CD4-positive, alpha-beta T cell treated with Interleukin-15 for 1 hour (primary cell): ENCODE results near the gene RPL7A.
"Not testable (repeated sequence)": the region's sequence is repeated elsewhere in the genome, so short reads cannot be mapped to it uniquely, and the experiment has no call there.

Experiments used
- DNase-seq: peaks from one replicate; pipeline ENCODE4 v3.0.0-alpha.2; 2020

RPL7A gene

DNA sequence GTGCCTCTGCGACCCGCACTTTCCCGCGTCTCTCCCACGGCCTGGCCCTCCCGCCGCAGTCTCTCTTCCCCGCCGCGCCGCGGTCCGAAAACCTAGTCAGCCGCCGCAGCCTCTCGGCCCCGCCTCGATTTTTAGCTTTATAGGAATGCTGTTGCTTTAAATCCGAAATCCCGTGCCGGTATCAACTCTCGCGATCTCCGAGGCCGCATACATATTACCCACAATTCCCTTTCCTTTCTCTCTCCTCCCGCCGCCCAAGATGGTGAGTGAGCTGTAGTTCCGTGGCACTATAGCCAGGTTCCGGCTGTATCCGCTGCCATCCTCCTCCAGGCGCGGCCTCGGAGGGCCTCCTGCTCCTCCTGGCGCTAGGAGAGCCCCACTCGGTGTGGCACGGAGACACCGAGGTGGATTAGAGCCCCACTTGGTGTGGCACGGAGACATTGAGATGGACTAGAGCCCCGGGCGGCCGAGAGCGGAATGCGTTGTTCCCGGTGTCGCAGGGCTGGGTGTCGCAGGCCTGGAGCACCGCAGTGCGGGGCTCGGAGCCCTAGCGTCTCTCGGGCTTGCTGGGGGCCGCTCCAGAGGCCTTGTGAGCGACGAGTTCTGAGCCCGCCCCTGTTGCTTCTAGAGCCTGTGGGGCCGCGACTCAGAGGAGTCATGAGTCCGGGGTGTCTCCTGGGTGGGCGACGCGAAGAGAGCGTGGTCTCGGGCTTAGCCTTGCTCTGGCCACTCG, at the start of gene RPL7A, which contains the start of gene MED22:
RPL7A (plus strand) TSS at position 234 of the 733 bp plus-strand sequence; CDS start at position 260, 26 bp downstream.
MED22 (minus strand) TSS at position 147 of the 733 bp plus-strand sequence. CDS start 1,469 bp downstream, outside the sequence.
- DNase-seq: peak; percentile 94

DNA sequence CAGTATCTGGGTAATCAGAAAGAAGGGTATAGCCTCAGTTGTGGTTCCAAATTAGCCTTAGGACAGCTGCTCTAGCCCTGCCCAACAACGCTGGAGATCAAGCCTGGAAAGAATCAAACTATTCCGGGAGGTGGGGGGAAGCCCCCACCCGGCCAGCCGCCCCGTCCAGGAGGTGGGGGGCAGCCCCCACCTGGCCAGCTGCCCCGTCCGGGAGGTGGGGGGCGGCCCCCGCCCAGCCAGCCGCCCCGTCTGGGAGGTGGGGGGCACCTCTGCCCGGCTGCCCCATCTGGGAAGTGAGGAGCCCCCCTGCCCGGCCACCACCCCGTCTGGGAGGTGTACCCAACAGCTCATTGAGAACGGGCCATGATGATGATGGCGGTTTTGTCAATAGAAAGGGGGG, 48.0 kb upstream of the RPL7A start:
- DNase-seq: not testable (repeated sequence)

DNA sequence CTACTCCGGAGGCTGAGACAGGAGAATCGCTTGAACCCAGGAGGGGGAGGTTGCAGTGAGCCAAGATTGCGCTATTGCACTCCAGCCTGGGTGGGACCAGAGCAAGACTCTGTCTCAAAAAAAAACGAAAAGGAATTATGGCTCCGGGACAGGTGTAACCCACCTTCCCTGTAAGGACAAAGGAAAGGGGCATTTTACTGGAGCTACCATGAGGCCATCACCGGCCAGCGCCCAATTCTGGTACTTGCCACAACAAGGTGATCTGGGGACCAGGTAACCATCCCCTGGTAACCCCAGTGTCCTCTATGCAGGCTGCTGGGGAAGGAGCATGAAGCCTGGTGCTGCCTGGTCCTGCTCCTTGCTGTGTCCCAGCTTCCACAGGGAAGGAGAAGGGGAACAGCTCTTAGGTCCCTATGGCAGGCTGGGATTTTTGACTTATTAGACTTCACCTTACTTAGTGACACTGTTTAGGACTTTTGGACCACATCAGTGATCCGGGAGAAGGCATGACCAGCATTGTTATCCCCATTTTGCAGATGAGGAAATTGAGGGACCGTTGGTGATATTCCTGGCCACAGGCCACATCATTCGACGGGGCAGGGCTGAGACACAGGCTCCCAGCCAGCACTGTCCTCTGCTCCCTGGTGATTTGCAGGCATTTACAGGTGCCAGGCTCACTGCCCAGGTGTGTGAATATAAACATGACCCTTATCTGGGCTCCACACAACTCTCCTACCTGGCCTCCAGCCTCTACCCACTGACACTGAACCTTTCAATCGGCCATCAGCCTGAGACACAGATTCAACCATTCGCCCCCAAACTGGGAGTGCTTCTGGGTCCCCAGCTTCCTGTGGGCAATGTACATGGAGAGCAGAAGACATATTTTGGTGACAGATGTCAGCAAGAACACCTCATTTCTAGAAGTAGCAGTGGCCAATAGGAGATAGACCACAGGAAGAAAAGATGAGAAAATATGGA, 46.5 kb upstream of the RPL7A start:
- DNase-seq: no peak

DNA sequence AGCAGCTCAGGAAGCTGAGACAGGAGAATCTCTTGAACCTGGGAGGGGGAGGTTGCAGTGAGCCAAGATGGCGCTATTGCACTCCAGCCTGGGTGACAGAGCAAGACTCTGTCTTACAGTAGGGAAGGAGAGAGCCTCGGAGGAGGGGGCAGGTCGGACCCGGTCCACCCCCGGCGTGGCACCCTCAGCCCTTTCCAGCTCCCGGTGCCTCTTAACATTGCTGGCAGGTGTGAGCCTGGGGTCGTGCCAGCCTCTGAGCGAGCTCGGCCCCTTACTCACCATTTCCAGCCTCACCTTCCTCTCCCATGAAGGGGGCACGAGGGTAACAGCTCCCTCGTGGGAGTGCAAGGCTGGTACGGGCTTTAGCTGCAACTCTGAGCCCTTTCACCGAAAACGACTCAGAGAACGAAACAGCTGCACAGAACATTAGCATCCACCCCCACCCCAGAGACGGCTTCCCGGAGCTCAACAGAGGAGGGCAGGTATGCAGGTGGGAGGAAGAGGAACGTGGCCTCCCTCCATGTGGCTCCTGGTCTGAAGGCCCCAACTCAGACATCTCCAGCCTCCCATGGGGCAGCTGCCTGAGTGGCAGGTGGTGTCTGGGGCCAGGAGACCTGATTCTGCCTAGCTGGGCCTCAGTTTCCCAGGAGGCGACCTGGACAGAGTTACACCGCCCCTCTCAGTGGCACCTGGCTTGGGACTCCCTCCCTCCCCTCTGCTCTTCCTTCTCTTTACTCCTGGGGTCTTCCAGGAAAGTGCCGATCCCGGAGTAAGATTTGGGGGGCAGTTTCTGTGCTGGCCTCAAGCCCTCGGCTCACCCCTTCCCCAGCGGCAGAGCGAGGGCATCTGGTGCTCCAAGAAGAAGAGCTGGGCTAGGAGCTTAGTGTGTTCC, 44.5 kb upstream of the RPL7A start:
- DNase-seq: no peak

DNA sequence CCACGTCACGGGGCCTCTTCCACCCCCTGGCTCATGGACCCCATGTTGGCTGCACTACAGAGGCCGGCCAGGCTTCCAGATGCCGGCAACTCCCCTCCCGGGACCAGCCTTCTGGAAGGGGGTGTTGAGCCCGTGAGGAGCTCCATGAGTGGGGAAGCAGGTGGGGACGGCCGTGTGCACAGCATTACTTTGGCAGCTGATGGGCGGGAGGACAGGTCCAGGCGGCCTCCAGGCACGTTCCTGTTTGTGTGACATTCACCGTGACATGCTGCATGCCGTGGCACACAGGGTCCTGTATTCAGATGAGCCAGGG, 43.9 kb upstream of the RPL7A start:
- no peak for DNase-seq

DNA sequence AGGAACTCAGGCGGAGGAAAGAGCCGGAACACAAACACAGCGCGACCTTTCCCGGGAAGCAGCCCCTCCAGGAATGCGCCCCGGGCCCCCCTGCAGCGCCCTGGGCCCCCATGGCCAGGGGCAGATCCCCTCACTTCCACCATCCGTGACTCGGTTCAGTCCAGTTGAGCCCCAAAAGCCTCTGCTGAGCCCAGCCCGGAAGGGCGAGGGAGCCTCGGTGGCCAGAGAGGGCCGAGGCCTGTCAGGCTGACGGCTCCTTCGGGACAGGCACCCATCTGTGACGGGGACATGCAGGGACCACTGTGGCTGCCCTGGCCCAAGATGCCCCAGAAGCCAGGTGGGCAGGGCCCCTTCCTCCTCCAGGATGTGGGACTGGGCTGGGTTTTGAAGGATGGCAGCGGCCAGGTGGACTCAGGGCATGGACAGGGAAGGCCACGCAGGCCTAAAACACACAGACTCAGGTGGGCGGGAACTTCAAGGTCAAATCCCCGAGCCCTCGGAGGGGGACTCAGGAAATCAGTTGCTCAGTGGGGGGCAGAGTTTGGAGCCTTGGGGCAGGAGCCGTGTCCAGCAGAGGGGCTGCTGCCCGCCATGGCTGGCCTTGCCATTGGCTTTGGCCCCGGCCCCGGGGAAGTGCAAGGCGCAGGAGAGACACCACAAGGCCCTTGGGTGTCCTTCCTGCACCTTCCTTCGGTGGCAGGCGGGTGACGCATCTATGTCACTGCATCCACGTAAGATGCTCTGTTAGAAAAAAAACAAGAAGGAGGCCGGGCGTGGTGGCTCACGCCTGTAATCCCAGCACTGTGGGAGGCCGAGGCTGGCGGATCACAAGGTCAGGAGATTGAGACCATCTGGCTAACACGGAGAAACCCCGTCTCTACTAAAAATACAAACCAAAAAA, 43.3 kb upstream of the RPL7A start:
- DNase-seq: no peak

DNA sequence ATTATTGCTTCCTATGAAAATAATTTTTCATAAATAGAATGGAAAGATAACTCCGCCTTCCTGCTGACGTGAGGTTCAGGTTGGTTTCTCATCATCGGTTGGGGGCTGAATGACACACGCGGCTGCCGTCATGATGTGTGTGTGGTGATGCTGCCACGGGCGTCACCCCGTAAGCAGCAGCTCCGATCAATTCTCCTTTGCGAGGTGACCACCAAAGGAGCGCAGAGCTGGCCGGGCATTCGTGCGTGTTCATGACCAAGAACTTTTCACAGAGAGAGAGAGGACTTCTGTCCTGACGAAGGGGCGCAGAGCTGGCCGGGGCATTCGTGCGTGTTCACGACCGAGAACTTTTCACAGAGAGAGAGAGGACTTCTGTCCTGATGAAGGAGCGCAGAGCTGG, 42.3 kb upstream of the RPL7A start:
- DNase-seq: no peak

DNA sequence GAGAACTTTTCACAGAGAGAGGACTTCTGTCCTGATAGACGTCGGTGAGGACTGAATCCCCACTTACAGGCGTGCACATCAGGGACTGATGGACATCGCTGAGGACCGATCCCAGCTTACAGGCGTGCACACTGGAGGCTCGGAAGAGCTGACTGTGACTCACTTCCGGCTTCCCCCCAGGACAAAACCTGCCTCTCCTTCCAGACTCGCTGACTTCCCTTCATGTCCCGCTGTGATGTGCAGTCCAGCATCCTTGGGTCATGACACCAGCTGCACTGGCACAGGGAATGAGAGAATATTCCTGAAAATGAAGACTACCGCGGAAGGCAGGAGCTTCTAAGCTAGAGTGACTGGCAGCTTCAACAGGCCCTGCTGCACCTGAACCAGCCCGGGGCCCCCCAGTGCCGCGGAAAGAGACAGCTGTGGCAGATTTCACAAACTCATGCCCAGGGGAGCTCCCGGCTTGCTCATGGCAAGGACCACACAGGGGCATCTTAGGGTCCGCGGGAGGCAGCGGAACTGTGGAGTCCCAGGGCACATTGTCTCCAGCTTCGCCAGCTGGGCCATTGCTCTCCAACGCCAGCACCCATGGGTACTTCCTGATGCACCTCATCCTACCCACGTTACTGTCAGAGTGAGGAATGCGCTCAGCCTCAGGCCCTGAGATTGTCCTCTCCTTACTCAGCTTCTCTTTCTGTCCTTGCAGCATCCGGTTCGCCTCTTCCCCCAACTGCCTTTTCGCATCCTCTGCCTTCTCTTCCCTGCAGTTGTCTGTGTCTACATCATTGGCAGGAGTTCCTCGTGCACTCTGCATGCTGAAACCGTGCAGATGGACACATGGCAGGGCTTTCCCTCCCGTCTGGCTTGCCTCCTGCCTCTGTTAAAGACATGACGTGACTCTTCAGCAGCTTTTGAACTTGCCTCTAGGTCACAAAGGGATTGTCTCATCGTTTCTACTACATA, 41.5 kb upstream of the RPL7A start:
- no peak for DNase-seq

DNA sequence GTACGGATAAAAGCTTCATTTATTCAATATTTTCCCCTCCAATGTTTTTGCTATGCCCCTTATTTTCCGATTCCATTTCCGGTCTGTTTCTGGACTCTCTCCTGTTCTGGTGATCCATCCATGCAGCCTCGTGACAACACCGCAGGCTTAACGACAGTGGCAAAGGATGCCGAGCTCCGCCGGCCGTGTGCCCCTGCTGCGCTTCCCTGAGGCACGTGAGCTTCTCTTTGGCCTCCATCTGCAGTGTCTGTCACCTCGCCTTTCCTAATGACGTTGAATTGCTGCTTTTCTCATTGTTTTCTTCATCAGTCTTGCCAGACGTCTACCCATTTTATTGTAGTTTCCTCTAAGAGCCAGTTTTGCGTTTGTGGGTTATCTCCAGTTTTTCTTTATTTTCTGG, 40.7 kb upstream of the RPL7A start:
- DNase-seq: no peak

DNA sequence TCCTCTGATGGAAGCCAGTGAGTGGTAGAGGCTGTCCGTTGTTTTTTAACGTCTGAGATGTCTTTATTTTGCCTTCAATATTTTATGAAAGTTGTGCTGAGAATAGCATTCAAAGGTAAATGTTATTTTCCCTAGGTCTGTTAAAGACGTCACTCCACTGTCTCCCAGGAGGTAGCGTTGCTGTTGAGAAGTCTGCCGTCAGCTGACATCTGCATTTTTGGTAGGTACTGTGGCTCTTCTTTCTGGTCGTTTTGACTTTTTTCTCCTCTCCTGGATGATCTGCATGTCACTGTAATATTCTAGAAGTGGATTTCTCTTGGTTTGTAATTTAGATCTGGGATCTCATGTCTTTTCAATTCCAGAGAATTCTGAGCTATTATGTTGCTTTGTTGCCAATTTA, 38.4 kb upstream of the RPL7A start:
- no peak for DNase-seq

DNA sequence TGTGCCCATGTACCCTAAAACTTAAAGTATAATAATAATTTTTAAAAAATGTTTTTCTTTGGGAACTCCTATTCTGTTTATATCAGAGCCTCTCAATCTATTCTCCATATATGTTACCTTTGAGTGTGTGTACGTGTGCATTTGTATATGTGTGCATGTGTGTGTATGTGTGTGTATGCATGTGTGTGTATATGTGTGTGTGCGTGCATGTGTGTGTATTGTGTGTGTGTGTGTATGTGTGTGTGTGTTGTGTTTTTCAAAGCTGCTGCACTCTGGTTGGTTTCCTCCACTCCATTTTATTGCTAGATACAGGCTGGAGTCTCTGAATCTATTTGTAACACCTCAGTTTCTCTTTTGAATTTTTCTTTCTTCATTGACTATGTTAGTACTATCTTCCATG, 32.0 kb upstream of the RPL7A start:
- DNase-seq: no peak

DNA sequence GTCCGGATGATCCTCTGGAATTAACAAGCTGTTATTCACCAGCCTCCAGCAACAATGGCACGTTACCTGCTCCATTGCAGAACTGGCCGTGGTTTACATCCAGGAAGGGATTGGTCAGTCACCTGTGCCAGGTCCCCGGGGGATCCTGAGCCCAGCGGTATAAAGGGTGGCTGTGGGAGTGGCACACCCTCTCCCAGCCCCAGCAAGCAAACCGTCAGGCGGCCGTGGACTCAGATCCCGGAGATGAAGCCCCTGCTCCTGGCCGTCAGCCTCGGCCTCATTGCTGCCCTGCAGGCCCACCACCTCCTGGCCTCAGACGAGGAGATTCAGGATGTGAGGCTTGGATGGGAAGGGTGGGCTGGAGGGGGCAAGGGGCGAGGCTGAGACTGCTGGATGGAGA, 30.5 kb upstream of the RPL7A start:
- DNase-seq: not testable (repeated sequence)

DNA sequence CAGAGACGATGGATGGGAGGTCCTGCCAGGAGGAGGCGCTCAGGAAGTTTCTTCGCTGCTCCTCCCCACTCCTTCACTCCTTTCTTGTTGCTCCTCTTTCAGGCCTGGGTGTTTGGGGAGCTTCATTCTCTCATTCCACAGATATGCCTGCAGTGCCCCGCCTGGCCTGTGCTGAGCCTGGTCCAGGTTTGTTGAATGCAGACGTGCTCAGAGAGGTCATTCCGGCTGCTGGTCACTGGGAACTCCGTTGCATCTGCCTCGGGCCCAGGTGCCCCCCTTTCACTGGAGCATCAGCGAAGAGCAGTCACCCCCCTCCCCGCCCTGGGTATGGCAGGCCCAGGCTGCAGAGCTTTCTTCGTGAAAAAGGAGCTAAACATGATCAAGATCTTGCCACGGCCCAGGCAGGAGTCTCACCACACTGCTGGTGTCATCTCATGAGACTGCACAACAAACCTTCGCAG, 27.6 kb upstream of the RPL7A start:
- DNase-seq: no peak

DNA sequence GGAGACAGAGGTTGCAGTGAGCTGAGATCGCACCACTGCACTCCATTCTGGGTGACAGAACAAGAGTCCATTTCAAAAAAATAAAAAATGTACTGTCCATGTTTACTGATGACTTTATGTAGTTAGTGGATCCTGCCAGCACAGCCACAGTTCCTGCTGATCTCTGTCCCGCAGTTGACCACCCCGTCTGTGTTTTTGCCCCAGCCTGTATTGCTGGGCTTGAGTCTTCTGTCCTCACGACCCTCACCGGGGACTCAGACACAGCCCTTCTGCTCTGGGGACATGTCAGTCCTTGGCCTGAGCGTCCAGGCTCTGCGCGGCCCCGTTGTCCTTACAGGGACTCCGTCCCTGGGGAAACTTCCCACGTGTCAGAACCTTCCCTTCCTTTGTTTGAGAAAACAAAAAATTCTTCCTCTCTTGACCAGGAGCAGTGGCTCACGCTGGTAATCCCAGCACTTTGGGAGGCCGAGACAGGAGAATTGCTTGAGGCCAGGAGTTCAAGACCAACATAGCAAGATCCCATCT, 26.5 kb upstream of the RPL7A start:
- no peak for DNase-seq

DNA sequence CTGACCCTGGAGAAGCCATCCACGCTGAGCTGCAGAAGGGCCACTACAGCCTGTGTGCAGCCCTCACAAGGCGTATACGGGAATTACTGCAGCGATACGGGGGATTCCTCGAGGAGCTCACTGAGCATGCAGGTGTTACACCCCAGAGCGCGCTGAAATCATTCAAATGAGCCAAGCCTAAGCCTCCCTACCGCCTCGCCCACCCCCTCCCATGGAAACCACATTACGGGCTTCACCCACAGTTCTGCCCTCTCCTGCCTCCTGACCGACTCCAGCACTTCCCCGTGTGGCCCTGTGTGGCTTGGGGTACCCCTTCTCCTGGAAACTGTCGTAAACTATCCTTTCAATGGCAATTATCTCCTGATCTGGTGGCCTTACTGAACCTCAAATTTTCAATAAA, 25.3 kb upstream of the RPL7A start:
- DNase-seq: no peak

DNA sequence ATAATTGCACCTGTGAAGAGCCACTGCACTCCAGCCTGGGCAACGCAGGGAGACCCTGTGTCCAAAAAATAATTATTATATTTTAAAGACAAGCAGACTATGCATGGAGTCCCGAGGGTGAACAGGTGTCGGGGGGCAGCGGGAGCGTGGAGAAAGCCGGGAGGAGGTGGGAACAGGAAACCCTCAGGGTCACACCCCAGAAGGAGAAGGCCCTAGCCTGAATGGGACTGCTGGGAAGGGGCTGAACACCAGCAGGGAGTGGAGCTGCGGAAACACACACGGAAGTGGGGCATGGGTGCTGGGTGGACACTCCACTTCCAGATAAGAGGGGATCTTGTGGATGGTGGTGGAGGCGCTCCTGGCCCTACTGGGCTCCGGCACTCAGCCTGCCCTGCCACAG, 24.8 kb upstream of the RPL7A start:
- DNase-seq: no peak

DNA sequence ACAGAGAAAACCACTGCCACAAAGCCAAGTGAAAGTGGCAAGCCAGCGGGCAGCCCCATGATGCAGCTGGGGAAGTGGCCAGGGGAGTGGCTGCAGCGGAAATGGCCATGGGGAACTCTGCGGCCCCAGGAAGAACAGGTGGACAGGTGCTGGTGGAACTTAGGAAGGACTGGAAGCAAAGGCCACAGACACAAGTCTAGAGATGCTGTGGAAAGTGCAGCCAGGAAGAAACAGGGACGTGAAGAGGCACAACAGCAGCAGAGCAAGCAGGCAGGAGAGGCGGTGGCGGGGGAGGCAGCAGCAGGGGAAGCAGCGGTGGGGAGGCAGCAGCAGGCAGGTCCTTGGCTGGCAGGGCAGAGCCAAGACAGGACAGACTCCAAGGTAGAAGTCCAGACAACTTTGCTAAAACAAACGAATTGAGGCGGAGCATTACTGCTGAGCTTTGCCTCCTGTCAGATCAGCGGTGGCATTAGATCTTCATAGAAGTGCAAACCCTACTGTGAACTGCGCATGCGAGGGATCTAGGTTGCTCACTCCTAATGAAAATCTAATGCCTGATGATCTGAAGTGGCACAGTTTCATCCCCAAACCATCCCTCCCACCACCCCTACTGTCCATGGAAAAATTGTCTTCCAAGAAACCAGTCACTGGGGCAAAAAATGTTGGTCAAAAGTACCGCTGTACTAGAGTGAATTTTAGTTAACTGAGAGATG, 23.9 kb upstream of the RPL7A start:
- DNase-seq: no peak

DNA sequence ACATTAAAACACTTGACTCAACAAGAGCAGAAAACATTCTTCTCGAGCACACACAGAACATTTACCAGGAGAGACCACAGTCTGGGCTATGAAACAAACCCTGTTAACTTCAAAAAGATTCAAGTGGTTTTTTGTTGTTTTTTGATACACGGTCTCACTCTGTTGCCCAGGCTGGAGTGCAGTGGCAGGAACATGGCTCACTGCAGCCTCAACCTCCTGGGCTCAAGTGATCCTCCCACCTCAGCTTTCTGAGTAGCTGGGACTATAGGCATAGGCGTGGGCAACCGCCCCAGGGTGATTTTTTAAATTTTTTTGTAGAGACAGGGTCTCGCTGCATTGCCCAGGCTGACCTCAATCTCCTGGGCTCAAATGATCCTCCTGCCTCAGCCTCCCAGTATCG, 21.0 kb upstream of the RPL7A start:
- not testable (repeated sequence) for DNase-seq

DNA sequence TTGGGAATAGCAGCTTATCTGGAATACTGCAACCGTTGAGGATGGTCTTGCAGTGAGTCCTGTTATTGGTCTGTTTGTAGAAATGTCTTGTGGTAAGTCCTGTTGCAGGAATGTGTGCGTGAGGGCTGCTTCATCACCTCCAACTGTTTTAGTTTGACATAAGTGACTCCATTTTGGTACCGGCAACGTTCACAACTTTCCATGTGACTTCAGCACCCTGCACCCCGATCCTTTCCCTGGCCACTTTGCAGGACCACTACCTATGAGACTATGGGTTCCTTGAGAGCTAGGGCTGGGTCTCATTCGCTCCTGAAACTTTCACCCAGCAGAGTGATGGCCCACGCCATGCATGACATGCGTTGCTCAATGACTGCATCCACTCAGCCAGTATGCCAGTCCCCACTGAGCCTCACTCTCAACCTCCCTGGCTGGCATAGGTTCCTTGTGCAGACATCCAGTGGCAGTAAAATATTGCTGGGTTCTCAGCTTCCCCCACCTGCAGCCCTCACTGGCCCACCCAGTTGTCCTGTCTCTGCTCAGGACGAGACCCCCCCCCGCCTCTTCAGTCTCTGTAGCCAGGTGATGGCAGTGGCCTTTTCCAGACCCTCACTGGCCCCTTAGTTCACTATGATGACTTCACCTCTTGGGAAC, 20.1 kb upstream of the RPL7A start:
- no peak for DNase-seq
